A172 (cell line): ENCODE data around the gene NUSAP1. TPM values are rescaled to one million over a fixed set of nuclear protein-coding genes. Genes with fewer than 3 reads are reported as not detected.
"Not testable (repeated sequence)": the region's sequence is repeated elsewhere in the genome, so short reads cannot be mapped to it uniquely, and the experiment has no call there.

ENCODE experiments used
- DNase-seq: peaks from one replicate; pipeline ENCODE4 v3.0.0-alpha.2; 2015; ENCODE audit warnings: low spot score
- total RNA-seq: library from RNA; depleted of rRNA; stranded (reverse); fragments of >200 nt; shearing (Covaris generic); gene quantifications from 2 replicates; pipeline ENCODE4 v1.2.3, GENCODE V29; 2014

The NUSAP1 gene
- total RNA-seq, 1 experiment from 2014 or later: 215 TPM

DNA sequence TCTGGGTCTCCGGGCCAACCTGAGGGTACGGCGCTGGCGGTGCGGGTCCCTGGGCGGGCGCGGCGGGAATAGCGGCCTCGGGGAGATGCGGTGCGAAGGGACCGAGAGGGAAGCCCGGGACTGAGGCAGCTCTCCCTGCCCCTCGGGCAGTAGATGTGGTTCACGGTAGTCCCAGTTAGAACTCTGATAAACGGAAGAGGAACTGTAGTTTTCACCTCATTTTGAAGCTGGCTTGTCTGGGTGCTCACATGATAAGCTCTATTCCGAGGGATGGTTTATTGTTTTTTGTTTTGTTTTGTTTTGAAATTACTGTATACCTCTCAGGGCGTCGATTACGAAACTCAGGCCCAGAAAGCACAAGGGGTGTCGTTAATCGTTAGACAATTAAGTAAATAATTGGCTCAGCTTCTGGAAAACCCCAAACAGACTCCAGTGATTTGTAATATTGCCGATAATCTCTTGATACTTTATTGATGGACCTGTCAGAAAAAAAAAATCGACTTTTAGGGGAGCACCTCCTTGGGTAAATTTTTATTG is 413 bp downstream of the NUSAP1 start:
- DNase-seq: no peak

DNA sequence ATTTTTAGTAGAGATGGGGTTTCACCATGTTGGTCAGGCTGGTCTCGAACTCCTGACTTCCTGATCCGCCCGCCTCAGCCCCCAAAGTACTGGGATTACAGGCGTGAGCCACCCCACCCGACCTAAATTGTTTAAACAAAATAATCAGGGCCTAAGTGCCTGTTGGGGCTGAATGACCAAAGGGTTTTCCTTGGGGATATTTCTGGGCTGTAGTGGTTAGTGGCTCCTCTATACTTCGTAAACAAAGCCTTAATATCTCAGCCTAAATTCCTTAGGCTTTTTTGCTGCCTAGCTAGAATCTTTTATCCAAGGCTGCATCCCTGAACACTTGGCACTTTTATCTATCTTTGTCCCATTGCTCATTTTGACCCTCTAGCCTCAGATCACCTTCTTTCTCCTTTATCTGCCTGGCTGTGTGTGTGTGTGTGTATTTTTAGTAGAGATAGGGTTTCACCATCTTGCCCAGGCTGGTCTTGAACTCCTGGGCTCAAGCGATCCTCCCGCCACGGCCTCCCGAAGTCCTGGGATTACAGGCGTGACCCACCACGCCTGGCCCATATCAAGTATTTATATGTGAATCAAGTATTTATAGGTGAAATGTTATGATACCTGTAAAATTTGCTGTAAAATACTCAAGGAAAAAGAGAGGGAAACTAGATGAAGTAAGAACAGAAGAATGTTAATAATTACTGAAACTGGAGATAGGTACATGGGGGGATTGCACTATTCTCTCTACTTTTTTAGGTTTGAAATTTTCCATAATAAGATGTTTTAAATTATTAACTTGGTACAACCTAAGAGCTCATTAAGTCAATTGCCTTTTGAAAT is 1.8 kb downstream of the NUSAP1 start:
- DNase-seq: no peak

DNA sequence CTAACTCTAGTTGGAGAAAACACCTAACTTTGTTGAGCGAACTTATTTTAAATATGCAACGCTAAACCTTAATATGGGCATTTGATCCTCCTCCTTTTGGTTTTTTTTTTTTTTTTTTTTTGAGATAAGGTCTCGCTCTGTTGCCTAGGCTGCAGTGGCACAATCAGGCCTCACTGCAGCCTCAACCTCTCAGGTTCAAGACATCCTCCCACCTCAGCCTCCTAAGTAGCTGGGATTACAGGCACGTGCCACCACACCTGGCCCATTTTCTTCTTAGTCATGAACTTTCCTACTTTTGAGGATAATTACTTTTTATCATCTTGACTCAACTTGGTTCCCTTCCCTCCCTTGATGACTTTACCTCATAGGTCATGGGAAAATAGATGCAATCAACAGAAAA is 3.9 kb downstream of the NUSAP1 start:
- no peak for DNase-seq

- no peak for DNase-seq
These were observed 4.4 kb downstream of the NUSAP1 start for GRCh38 chr15:41337047-41337446.

DNA sequence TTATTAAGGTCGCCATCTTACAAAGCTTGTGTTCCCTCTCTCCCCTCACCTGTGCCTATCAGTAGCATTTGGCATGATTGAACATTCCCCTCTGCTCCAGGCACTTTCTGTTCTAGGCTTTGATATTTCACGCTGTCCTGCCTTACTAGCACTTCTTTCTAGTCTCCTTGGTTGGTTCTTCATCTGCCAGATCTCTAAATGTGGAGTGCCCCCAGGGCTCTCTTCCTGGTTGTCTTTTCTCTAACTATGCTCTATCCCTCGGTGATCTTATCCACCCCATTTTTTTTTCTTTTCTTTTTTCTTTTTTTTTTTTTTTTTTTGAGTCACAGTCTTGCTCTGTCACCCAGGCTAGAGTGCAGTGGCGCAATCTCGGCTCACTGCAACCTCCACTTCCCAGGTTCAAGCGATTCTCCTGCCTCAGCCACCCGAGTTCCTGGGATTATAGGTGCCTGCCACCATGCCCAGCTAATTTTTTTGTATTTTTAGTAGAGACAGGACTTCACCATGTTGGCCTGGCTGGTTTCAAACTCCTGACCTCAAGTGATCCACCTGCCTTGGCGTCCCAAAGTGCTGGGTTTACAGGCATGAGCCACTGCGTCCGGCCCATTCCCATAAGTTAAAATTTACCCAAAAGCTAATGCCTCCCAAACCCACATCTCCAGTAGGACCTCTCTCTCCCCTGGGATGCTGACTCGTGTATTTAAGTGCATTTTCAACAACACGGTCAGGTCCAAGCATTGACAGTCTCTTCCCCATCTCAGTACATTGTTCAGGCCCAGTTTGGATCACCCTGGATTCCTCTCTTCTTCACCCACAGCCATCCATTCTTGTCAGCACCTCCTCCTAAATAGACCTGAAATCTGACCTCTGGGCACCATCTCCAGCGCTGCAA is 5.2 kb downstream of the NUSAP1 start:
- no peak for DNase-seq

GRCh38 chr15:41340189-41340695 is 7.6 kb downstream of the NUSAP1 start:
- no peak for DNase-seq

DNA sequence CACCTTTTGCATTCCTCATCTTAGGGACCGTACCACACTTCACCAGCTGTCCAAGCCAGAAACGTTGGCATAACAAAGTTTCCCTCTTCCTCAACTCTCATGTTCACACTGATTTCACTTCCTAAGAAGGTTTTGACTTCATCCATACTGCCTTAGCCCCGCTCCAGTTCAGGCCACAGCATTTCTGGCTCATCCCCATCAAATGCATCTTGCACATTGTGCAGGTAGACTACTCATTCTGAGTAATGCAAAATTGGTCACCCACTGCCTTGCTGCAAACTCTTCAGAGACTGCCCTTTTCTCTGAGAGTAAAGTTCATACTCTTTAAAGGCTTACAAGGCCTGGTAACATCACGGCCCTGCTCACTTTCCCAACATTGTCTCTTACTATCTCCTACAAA is 8.8 kb downstream of the NUSAP1 start:
- no peak for DNase-seq

DNA sequence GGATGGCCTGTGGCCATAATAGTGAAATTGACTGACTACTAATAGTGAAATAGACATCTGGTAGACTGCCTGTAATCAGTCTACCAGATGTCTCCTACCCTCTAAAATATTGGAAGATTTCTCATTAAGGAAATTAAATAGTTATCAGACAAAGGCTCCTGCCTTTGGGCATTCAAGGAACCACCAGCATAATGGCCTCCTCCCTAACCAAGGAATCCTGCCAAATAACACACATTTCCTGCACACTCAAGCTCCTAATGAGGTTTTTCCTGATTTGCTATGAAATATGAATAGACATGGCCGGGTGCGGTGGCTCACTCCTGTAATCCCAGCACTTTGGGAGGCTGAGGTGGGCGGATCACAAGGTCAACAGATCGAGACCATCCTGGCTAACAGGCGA is 14.6 kb downstream of the NUSAP1 start:
- no peak for DNase-seq

DNA sequence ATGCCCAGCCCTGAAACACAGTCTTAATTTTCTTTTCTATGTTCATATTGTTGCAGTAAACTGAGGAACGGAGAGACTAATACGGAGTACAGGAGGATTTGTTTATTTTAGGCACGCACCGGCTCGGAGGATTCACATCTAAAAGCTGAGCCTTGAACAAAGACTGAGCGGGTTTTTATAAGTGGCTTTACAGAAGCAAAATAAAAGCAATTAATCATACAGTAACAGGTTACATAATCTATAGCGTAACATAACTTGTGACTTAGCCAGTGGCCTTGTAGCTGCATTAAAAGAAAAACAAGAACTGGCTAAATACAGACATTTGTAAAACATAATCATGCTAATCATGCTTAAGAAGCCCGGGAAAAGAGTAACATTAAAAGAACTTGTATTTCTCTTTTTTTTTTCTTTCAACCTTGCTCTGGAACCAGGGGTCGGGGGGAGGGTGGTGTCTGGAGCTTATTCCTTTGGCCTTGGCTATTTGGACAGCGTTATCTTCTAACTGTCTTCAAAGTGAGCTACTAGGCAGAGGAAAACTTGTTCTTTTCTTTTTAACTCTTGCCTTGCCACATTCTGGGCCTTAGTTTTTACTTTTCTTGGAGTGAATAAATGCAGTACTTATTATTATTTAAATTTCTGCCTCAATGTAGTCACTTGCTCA is 17.5 kb downstream of the NUSAP1 start:
- no peak for DNase-seq

- DNase-seq: no peak
These were observed 21.7 kb downstream of the NUSAP1 start for GRCh38 chr15:41354371-41354770.

DNA sequence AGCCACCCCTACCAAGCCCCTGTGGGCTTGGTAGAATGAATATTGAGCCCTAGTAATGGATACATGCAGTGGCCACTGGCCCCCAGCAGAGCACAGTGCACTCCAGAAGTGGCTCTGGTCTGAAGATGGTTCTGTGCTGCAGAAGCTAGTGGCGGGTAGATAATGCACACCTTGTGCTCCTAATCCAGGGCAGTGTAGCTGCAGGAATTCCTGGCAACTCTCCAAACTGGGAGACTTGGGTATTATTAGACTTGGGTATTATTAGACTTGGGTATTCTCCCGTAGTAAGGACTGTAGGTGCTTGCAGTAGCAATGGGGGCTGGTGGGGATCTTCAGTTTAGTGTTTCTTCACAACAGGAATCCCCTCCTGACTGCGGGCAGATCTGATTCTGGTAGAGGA is 34.7 kb downstream of the NUSAP1 start:
- no peak for DNase-seq

DNA sequence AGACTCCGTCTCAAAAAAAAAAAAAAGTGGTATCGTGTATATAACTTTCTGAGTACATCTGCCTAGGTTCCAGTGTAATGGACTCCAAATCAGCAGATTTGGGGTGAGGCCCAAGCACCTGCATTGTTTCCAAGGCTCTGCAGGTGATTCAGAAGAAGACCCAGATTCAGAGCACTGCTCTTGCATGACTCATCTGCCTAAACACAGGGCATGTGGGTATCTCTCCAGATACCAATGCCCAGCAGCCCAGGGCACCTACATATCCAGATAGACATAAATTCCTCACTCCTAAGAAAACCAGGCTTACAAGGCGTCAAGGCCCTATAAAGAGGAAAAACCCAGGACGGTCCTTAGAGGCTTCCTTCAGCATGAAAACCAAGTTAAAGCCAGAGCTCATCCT is 45.3 kb downstream of the NUSAP1 start:
- DNase-seq: peak; percentile 6

DNA sequence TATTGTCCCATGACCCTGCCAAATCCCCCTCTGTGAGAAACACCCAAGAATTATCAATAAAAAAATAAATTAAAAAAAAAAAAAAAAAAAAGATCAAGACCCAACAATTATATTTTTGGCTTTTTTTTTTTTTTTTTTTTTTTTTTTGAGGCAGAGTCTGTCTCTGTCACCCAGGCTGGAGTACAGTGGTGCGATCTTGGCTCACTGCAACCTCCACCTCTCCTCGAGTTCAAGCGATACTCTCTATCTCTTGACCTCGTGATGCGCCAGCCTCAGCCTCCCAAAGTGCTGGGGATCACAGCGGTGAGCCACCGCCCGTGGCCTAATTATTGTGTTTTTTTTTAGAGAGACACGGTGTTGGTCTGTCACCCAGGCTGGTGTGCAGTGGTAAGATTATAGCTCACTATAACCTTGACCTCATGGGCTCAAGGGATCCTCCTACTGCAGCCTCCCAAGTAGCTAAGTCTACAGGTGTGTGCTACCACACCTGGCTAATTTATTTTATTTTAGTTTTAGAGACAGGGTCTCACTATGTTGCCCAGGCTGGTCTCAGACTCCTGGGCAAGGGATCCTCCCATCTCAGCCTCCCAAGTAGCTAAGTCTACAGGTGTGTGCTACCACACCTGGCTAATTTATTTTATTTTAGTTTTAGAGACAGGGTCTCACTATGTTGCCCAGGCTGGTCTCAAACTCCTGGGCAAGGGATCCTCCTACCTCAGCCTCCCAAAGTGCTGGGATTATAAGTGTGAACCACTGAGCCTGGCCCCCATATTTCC is 51.5 kb downstream of the NUSAP1 start:
- DNase-seq: not testable (repeated sequence)

DNA sequence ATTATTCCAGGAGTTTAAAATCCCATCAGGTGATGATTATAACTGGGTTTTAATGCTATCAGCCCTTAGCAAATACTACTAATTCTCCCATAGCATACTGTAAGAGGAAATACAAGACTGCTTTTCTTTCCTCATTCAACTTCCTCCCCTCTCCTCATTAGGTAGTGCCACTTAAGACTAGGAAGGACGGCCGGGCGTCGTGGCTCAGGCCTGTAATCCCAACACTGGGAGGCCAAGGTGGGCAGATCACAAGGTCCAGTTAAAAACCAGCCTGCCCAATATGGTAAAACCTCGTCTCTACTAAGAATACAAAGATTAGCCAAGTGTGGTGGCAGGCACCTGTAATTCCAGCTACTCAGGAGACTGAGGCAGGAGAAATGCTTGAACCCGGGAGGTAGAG is 55.0 kb downstream of the NUSAP1 start:
- no peak for DNase-seq

- no peak for DNase-seq
These were observed 60.0 kb downstream of the NUSAP1 start for GRCh38 chr15:41392659-41393058.

DNA sequence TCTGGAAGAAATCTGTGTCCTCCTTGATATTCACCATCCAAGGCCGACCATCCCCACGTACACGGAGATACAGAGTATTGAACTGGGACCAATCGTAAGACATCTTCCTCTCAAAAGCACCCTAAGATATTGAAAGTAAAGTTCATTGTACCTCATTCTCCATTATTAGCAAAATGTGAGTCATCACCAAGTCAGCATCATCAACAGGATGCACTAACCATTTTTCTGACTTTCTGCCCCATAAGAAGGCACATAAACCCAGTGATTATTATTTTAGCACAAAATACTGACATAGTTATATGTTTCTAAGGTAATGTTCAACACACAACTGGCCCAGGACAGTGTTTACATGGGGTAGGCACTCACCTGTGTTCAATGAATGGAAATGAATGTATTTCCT is 62.2 kb downstream of the NUSAP1 start:
- DNase-seq: peak; percentile 14

- no peak for DNase-seq
These were observed 63.4 kb downstream of the NUSAP1 start for GRCh38 chr15:41396111-41396510.

DNA sequence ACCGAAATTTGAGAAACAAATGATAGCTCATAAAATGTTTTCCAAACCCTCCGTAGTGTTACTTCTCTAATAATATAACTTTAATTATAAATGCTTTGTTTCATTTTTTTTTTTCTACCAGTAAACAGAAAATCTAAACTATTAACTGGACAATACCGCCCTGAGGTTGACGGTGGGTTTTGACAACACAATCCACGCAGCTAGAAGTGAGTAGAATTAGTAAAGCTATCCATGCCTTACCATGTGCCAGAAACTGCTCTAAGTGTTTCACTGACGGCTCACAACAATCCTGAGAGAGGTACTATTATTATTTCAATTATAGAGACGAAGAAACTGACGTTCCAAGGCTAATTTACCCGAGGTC is 69.2 kb downstream of the NUSAP1 start:
- no peak for DNase-seq

DNA sequence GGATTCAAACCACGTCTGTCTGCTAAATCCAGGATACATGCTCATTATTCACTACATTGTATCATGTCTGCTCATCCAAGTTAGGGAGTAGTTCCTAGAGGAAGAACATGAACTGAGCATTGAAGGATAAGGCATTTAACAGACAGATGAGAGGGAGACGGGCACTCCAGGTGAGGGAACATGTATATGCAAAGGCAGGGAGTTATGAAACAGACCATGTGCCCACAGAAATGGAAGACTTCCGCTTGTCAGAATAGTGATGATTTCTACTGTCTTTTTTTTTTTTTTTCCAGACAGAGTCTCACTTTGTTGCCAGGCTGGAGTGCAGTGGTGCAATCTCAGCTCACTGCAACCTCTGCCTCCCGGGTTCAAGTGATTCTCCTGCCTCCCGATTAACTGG is 74.7 kb downstream of the NUSAP1 start:
- DNase-seq: no peak

- no peak for DNase-seq
These were observed 75.6 kb downstream of the NUSAP1 start for GRCh38 chr15:41408234-41408641.

GRCh38 chr15:41411031-41411430 is 78.3 kb downstream of the NUSAP1 start:
- DNase-seq: no peak
